K562 (cell line): ENCODE data around the gene RAB6B. TPM values are rescaled to one million over a fixed set of nuclear protein-coding genes. Genes with fewer than 3 reads are reported as not detected.

Experiments
- ATAC-seq: fragments of 200-7000 bp; cut with Tn5 transposase; 3 replicates; pipeline ENCODE4 v1.9.1; 2020; ENCODE audit warnings: moderate library complexity
- BruUV-seq: library from RNA; stranded (reverse); fragments of 400-500 nt; replicated peaks from 2 replicates; lab custom pipeline; 2021; lab: Mats Ljungman, UMichigan
- CTCF ChIA-PET: fragments of 300-600 bp; formaldehyde crosslinking; extraction: SDS; loops from one replicate; lab custom pipeline; 2021; ENCODE audit warnings: low intra/inter-chr PET ratio; lab: Yijun Ruan, JAX
- POLR2A ChIA-PET: fragments of 300-600, 350-650 bp; sonication (Branson Sonifier 250); formaldehyde crosslinking; extraction: SDS; loops from one replicate; lab custom pipeline; 2021; ENCODE audit warnings: antibody characterized with exemption, inconsistent platforms; lab: Yijun Ruan, JAX
- DNase-seq, 4 experiments: peaks; one replicate each; pipeline versions ENCODE4 v3.0.0 to v3.0.0-alpha.2; 2011 to 2018; ENCODE audit warnings: low spot score in 3 of 4, mixed read lengths in 3 of 4; ENCODE audit errors: extremely low read depth in 1 of 4
- FAIRE-seq: peaks from 2 replicates; lab custom pipeline; 2011; peaks lifted over from hg19 to GRCh38; lab: Jason Lieb, UNC
- H2AFZ ChIP-seq: 2 replicates; pipeline ENCODE4 v1.6.0; 2011; ENCODE audit warnings: low read depth, low read length, control low read depth, inconsistent platforms
- H3K27ac ChIP-seq: fragments of 200-600 bp; 3 replicates; pipeline ENCODE4 v1.8.0; 2011; ENCODE audit warnings: low read depth, mild to moderate bottlenecking, control low read depth, inconsistent platforms, low read length, moderate library complexity, mixed read lengths; ENCODE audit errors: extremely low read depth
- H3K27me3 ChIP-seq, 2 experiments: fragments of 300-600 bp in 1 of 2; 2 replicates in 1 of 2; 3 replicates in 1 of 2; pipeline versions ENCODE4 v1.6.0 to v1.8.0; 2011; ENCODE audit warnings: inconsistent platforms in 2 of 2, low read length in 2 of 2, mild to moderate bottlenecking in 1 of 2, mixed read lengths in 1 of 2, moderate library complexity in 1 of 2; ENCODE audit not compliant: control insufficient read depth in 2 of 2, insufficient read depth in 2 of 2
- H3K36me3 ChIP-seq: fragments of 300-600 bp; 3 replicates; pipeline ENCODE4 v1.8.0; 2011; ENCODE audit warnings: mild to moderate bottlenecking, low read length, inconsistent platforms; ENCODE audit not compliant: control insufficient read depth, insufficient read depth
- H3K4me1 ChIP-seq, 2 experiments: fragments of 200-600 bp in 1 of 2; replicated peaks in 1 of 2; 2 replicates in 1 of 2; 3 replicates in 1 of 2; pipeline versions ENCODE4 v1.5.1 to v1.8.0; 2011; ENCODE audit warnings: inconsistent platforms in 2 of 2, low read length in 2 of 2, mild to moderate bottlenecking in 1 of 2, mixed read lengths in 1 of 2, moderate library complexity in 1 of 2; ENCODE audit not compliant: control insufficient read depth in 2 of 2, insufficient read depth in 2 of 2
- H3K4me2 ChIP-seq: 2 replicates; pipeline ENCODE4 v1.6.1; 2011; ENCODE audit warnings: low read length, control low read depth, inconsistent platforms, mixed read lengths; ENCODE audit not compliant: insufficient read depth
- H3K4me3 ChIP-seq: fragments of 200-600 bp; sonication (generic), shearing (Covaris generic); 2 replicates; pipeline ENCODE4 v1.5.1; 2016; ENCODE audit warnings: control low read depth, inconsistent platforms
- H3K79me2 ChIP-seq: fragments of 200-600 bp; 3 replicates; pipeline ENCODE4 v1.8.0; 2011; ENCODE audit warnings: low read length, inconsistent platforms; ENCODE audit not compliant: control insufficient read depth, insufficient read depth
- H3K9ac ChIP-seq, 2 experiments: 2 replicates each; pipeline versions ENCODE4 v1.6.0 to v1.6.1; 2011; ENCODE audit warnings: low read depth in 2 of 2, low read length in 2 of 2, control low read depth in 1 of 2, inconsistent platforms in 1 of 2, mild to moderate bottlenecking in 1 of 2, mixed read lengths in 1 of 2; ENCODE audit not compliant: insufficient read depth in 1 of 2
- H3K9me1 ChIP-seq: one replicate; pipeline ENCODE4 v1.6.0; 2011; ENCODE audit warnings: inconsistent platforms, mild to moderate bottlenecking, low read length, moderate library complexity; ENCODE audit not compliant: control insufficient read depth, insufficient read depth
- H3K9me3 ChIP-seq: replicated peaks from 2 replicates; pipeline ENCODE4 v1.5.1; 2011; ENCODE audit warnings: low read depth, low read length, inconsistent platforms; ENCODE audit not compliant: control insufficient read depth, insufficient read depth
- H4K20me1 ChIP-seq: replicated peaks from 2 replicates; pipeline ENCODE4 v1.6.1; 2011; ENCODE audit warnings: low read length, inconsistent platforms, mixed read lengths; ENCODE audit not compliant: control insufficient read depth, insufficient read depth
- CTCF ChIP-seq, 3 experiments: IDR thresholded peaks in 2 of 3; conservative IDR thresholded peaks in 1 of 3; 2 replicates each; pipeline ENCODE4 v1.5.1; 2011 to 2012; ENCODE audit warnings: low read length in 3 of 3, mild to moderate bottlenecking in 3 of 3, control low read depth in 2 of 3, improper control_type of control experiment in 1 of 3, inconsistent platforms in 1 of 3, low read depth in 1 of 3, mixed read lengths in 1 of 3, moderate library complexity in 1 of 3; ENCODE audit not compliant: insufficient read depth in 2 of 3
- KLF13 ChIP-seq: fragments of 450-650 bp; IDR thresholded peaks from 2 replicates; pipeline ENCODE4 v1.6.1; 2016; ENCODE audit warnings: missing genetic modification characterization, low read depth, mild to moderate bottlenecking, missing compliant biosample characterization, moderate library complexity, borderline replicate concordance
- WGBS: fragments of 100-300 bp; shearing (Covaris generic); methylation state at CpG from one replicate; pipeline ENCODE4 v1.1.6; 2016; ENCODE audit warnings: low coverage, mixed read lengths; ENCODE audit not compliant: insufficient coverage; ENCODE audit errors: missing lambda C conversion rate; 5-methylcytosine and 5-hydroxymethylcytosine counted together
- in situ Hi-C: fragments of 300-500 bp; cut with MboI; formaldehyde crosslinking; loops from 4 replicates; pipeline ENCODE4 v1.15.0; 2018; ENCODE audit warnings: inconsistent platforms, mixed read lengths
- intact Hi-C: fragments of 100-400 bp; cut with micrococcal nuclease; formaldehyde crosslinking; loops from 2 replicates; pipeline ENCODE4 v1.14.2; 2022
- polyA plus RNA-seq, 8 experiments: library from polyadenylated mRNA; depleted of rRNA in 4 of 8; stranded (reverse) in 5 of 8; unstranded in 3 of 8; fragments of >200 nt; fragmentation: Nextera tagmentation in 2 of 8; fragmentation: Illumina TruSeq in 1 of 8; extraction: Ambion mirVana in 2 of 8; extraction: Trizol in 1 of 8; gene quantifications; 2 replicates each; pipeline versions ENCODE4 v1.2.1 to v1.2.3, GENCODE V29; 2011 to 2014; ENCODE audit warnings: inconsistent platforms in 1 of 8, missing spikeins in 1 of 8
- total RNA-seq, 7 experiments: library from RNA; depleted of rRNA in 6 of 7; stranded (reverse); fragments of >200 nt in 6 of 7; fragmentation: Illumina TruSeq in 2 of 7; extraction: Trizol in 2 of 7; gene quantifications; 2 replicates each; pipeline versions ENCODE4 v1.2.1 to v1.2.3, GENCODE V29; 2011 to 2021; ENCODE audit warnings: low replicate concordance in 1 of 7

Gene RAB6B
- total and polyA plus RNA-seq, 9 of the 15 experiments (the other 6 are each of a cell fraction or from before 2014, with no cell fraction given): 0.60 to 18.1 (median 1.5) TPM

- H3K27me3 ChIP-seq: no peaks in the 10 kb centered on the region
- CTCF ChIA-PET: no interaction called here
Measured at GRCh38 chr3:133831966-133832801, 63.5 kb downstream of the RAB6B start.

More at GRCh38 chr3:133831966-133832801, 63.5 kb downstream of the RAB6B start:
- Histone ChIP-seq H4K20me1 (no peaks in the 10 kb centered on the region), H3K9ac (no peak overlapping the region), H3K4me2 (no peak overlapping the region), H3K79me2 (no peaks in the 10 kb centered on the region), H3K4me3 (no peak overlapping the region), H3K9me3 (no peaks in the 10 kb centered on the region), H3K9me1 (no peaks in the 10 kb centered on the region), H3K27ac (no peak overlapping the region), H3K4me1 (peaks cover 0 to 5% of the 10 kb centered on the region in 2 experiments; a peak in 2 of 5 replicates), H2AFZ (no peak overlapping the region), H3K36me3 (no peaks in the 10 kb centered on the region)
- intact Hi-C loops (loop anchor here (5.0 kb wide), 1 partner anchor 95 kb away; no protein-coding TSS in a partner anchor), in situ Hi-C loops (no loop called here)
- no TSS peak for BruUV-seq
- no peak for TF ChIP-seq KLF13 (tag)
- TF ChIP-seq CTCF (IDR thresholded peaks at IDR 0.05 in 2 of 3, conservative IDR thresholded peaks at IDR 0.05 in 1 of 3; ENCODE audit: insufficient read depth in 2 of 3, low read depth in 1 of 3, low read length in 3 of 3): peak in 2 of 3 experiments; percentile 28 to 31; a peak in 1 of 6 replicates
- ATAC-seq: no peak
- FAIRE-seq: no peak
- no peak for DNase-seq
- 53% methylated on average over 9 of the region's 13 CpGs for WGBS
- POLR2A ChIA-PET: interaction anchor here (0.6 to 1.7 kb wide), 3 partner anchors 9 to 19 kb away, joined by 4 read pairs; no protein-coding TSS in a partner anchor
